HL-60/S4 (cell line): ENCODE results near the gene RRP1.
"Not testable (repeated sequence)": the region's sequence is repeated elsewhere in the genome, so short reads cannot be mapped to it uniquely, and the experiment has no call there.

Source experiments
- in situ Hi-C: fragments of 300-500 bp; cut with MboI; formaldehyde crosslinking; loops from 2 replicates; pipeline ENCODE4 v1.14.3; 2022; ENCODE audit warnings: low sequenced_read_pairs

RRP1 gene

GRCh38 chr21:43832158-43832550 lies 42.8 kb downstream of the RRP1 start:
- in situ Hi-C loops: no loop called here

- in situ Hi-C loops: no loop called here
Observed at GRCh38 chr21:43832648-43833047, 43.3 kb downstream of the RRP1 start.

DNA sequence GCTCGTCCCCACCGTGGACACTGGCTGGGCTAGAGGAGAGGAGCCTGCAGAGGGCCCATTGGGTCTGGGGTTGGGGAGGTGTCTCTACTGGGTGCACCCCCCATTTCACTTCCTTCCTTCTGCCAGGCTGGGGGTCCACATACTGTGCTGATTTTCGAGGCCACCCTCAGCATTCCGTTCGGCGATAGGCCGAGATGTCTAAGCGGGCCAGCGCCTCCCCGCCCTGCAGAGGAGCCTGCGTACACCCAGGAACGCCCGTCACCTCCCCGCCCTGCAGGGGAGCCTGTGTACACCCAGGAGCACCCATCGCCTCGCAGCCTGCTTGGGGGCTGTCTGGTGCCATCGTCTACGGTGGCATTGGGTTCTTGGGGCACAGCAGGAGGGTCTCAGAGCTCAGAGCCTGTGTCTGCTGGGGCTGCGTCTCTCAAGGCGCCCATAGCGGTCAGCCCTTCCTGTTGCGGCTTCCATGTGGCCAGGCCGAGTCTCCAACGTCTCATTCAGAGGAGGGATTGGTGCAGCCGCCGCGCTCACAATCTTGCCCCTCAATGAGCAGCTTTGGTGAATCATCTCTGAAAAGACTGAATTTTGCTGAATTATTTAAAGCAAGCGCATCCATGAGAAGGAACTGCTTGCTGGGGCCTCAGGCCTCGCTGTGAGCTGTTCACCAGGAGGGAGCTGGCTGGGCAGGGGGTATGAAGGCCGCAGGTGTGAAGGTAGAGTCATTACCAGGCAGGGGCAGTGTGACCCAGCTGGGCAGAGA lies 44.9 kb downstream of the RRP1 start:
- in situ Hi-C loops: no loop called here

- in situ Hi-C loops: no loop called here
Observed at GRCh38 chr21:43835050-43835449, 45.7 kb downstream of the RRP1 start.

- in situ Hi-C loops: no loop called here
Observed at GRCh38 chr21:43835861-43836260, 46.5 kb downstream of the RRP1 start.

DNA sequence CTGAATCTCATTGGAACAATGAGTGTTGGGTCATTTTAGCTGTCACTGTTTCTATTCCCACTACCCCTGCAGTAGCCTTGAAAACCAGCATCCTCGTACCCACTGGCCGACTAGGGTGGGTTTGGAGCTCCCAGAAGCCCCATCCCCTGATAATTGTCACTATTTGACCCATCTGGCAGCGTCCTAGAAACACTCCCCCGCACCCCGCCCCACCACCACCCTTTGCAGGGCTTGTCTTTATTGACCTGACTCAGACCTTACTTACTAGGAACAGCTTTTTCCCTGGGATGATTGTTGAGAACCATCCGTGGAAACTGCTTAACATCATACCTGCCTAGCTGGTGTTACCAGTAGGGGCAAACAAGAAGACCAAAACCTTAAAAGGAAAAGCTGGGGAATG lies 47.2 kb downstream of the RRP1 start:
- in situ Hi-C loops: no loop called here

DNA sequence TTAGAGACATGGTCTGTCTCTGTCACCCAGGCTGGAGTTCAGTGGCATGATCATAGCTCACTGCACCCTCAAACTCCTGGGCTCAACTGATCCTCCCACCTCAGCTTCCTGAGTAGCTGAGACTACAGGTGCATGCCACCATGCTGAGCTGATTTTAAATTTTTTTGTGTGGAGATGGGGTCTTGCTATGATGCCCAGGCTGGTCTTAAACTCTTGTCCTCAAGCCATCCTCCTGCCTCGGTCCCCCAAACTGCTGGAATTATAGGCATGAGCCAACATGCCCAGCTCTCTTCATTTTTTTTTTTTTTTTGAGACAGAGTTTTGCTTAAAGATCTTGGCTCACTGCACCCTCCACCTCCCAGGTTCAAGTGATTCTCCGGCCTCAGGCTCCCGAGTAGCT lies 50.9 kb downstream of the RRP1 start:
- in situ Hi-C loops: no loop called here

DNA sequence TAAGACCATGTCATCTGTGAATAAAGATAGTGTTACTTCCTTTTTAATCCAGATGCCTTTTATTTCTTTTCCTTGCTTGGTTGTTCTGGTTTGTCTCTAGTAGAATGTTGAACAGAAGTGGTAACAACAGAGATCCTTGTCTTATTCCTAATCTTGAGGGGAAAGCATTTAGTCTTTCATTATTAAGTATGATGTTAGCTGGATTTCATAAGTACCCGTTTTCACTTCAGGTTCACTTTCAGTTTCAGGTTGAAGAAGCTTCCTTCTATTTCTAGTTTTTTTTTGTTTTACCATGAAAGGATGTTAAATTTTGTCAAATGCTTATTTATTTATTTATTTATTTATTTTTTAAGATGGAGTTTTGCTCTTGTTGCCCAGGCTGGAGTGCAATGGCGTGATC lies 53.4 kb downstream of the RRP1 start:
- in situ Hi-C loops: no loop called here

DNA sequence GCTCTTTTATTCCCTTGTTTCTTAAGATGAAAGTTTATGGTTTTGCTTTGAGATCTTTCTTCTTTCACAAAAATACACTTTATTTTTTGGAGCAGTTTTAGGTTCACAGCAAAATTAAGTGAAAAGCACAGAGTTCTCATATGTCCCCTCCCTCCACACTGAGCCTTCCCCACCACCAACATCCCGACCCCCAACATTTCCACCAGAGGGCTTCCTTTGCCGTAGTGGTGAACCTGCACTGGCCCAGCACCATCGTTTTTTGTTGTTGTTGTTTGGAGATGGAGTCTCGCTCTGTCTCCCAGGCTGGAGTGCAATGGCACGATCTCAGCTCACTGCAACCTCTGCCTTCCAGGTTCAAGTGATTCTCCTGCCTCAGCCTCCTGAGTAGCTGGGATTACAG lies 55.5 kb downstream of the RRP1 start:
- in situ Hi-C loops: not testable (repeated sequence)

GRCh38 chr21:43845386-43845785 lies 56.0 kb downstream of the RRP1 start:
- in situ Hi-C loops: no loop called here

- in situ Hi-C loops: no loop called here
Observed at GRCh38 chr21:43846430-43846829, 57.1 kb downstream of the RRP1 start.

GRCh38 chr21:43847301-43847700 lies 57.9 kb downstream of the RRP1 start:
- in situ Hi-C loops: no loop called here

DNA sequence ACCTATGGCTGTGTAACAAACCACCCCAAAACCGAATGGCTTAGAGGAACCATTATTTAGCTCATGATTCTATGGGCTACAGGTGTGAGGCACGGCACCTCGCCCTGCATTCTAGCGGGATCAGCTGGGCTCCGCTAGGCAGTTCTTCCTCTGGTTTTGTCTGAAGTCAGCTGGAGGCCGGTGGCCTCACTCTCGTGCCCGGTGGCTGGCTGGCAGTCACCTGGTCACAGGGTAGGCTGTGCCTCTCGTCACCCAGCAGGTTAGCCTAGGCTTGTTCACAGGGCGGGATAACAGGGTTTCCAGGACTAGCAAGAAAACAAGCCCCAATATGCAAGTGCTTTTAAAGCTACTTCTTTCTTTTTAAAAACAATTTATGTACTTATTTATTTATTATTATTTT lies 59.4 kb downstream of the RRP1 start:
- in situ Hi-C loops: no loop called here

GRCh38 chr21:43849532-43850299 lies 60.3 kb downstream of the RRP1 start:
- in situ Hi-C loops: no loop called here

- in situ Hi-C loops: no loop called here
Observed at GRCh38 chr21:43850728-43851295, 61.4 kb downstream of the RRP1 start.

DNA sequence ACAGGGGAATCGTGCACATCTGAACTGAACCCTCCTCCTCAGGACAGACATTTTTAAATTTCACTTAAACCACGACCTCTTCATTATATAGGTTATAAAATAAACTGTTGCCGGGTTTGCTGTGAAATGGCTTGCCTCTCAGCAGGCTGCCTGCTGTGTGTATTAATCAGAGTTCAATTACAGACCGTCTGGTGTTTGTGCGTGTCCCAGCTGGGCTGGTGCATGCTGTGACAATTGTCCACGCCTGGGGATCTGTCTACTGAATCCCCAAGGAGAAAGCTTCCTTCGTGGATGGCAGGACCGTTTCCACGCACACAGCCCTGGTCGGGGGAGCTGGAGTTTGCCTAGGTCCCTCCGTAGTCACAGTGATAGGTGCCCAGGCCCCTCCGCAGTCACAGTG lies 62.2 kb downstream of the RRP1 start:
- in situ Hi-C loops: no loop called here

- in situ Hi-C loops: no loop called here
Observed at GRCh38 chr21:43853851-43854772, 64.7 kb downstream of the RRP1 start.
